AG09309 (cell line): Measurements from ENCODE around the gene AQP12B.

Experiments used
- DNase-seq: peaks from one replicate; pipeline ENCODE4 v3.0.0-alpha.2; 2010; ENCODE audit warnings: low read depth
- H3K4me3 ChIP-seq: 2 replicates; pipeline ENCODE4 v1.5.1; 2011; ENCODE audit warnings: mild to moderate bottlenecking, low read depth, low read length, moderate library complexity; ENCODE audit not compliant: control insufficient read depth
- CTCF ChIP-seq: IDR thresholded peaks from 2 replicates; pipeline ENCODE4 v1.5.1; 2011; ENCODE audit warnings: mild to moderate bottlenecking, low read depth, low read length, inconsistent platforms; ENCODE audit not compliant: insufficient read depth, control insufficient read depth; ENCODE audit errors: missing control alignments

The AQP12B gene

GRCh38 chr2:240727439-240727838 lies 44.8 kb upstream of the AQP12B start:
- no peak overlapping the region for H3K4me3 ChIP-seq
- DNase-seq: no peak
- TF ChIP-seq CTCF: no peak

DNA sequence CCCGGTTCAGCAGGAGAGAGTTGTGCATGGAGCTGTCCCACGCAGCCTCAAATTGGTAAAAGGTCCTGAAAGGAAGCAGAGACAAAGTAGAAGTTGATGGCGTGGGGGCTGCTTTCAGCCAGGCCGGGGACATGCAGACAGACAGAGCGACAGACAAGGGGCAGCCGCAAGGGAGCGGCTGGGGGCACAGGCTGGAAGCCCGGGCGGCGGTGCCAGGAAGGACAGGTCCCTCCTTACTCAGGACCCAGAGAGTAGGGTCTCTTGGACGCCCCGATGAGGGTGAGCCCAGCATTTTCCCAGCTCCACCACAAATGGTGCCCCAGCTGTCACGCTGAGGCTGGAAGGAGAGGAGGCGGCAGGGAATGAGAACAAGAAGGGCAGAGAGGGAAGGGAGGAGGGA lies 44.2 kb upstream of the AQP12B start:
- no peak for DNase-seq
- TF ChIP-seq CTCF: no peak

DNA sequence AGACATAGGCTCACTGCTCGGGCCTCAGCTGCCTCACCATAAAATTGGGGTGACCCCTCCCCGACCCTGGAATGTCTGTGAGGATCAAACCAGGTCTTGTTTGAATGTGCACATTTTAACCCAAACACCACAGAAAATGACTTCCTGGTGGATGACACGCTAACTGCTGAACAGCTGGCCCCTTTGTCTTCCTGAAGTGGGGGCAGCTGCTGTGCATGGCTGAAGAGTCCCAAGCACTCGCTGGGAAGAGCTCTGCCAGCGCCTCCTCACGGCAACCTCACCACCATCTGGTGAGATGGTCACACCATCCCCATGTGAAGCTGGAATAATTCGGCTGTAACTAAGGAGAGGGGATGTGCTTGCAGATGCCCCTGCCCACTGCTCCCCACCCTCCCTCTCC lies 43.0 kb upstream of the AQP12B start:
- DNase-seq: no peak
- H3K4me3 ChIP-seq: no peak overlapping the region
- TF ChIP-seq CTCF: no peak

More for the DNA sequence above, 44.2 kb upstream of the AQP12B start:
- H3K4me3 ChIP-seq: no peak overlapping the region

GRCh38 chr2:240725266-240725665 lies 42.6 kb upstream of the AQP12B start:
- no peak for TF ChIP-seq CTCF
- no peak for DNase-seq
- no peak overlapping the region for H3K4me3 ChIP-seq

GRCh38 chr2:240724431-240724830 lies 41.7 kb upstream of the AQP12B start:
- H3K4me3 ChIP-seq: no peak overlapping the region
- no peak for DNase-seq
- no peak for TF ChIP-seq CTCF

GRCh38 chr2:240723851-240724250 lies 41.2 kb upstream of the AQP12B start:
- TF ChIP-seq CTCF: no peak
- no peak overlapping the region for H3K4me3 ChIP-seq
- no peak for DNase-seq
